ENCODE results near the gene ZBTB7C. TPM values are rescaled to one million over a fixed set of nuclear protein-coding genes. Genes with fewer than 3 reads are reported as not detected.

The ZBTB7C gene
- total RNA-seq, 1 donor from 2014 or later: 0.15 TPM

DNA sequence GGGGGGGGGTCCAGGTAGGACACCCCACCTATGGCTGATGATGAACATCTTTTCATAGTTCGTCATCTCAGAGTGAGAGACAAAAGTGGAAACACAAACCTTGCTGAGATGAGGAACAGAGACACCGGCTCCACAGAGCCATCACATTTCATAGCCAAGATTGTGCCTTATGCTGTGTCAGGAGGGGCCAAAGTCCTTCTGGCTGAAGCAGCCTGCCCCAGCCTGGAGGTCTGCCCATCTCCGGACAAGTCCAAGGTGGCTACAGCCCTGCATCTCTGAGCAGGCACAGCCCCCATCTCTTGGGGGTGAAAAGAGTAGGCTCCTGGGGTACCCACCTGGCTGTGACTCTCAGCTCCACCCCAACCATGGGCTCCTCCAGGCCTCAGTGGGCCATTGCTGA lies 70.3 kb downstream of the ZBTB7C start:
- no peak overlapping the region for H3K27ac Mint-ChIP-seq
- no peak overlapping the region for H3K4me3 ChIP-seq
- H3K9me3 ChIP-seq (ENCODE audit: low read depth): no peaks in the 10 kb centered on the region
- H3K9ac ChIP-seq: no peak overlapping the region
- no peaks in the 10 kb centered on the region for H3K27me3 ChIP-seq
- no peaks in the 10 kb centered on the region for H4K20me1 ChIP-seq (ENCODE audit: low read depth)
- H3K79me2 ChIP-seq (ENCODE audit: low read depth): no peaks in the 10 kb centered on the region
- H3K27me3 Mint-ChIP-seq (ENCODE audit: insufficient read depth, low read depth): no peaks in the 10 kb centered on the region
- H2AFZ ChIP-seq (replicated peaks): no peak overlapping the region
- no peak for DNase-seq (ENCODE audit: low spot score)
- peaks cover 26% of the 10 kb centered on the region for H3K4me1 Mint-ChIP-seq
- H3K4me2 ChIP-seq: no peak overlapping the region
- H3K4me3 Mint-ChIP-seq: no peak overlapping the region
- TF ChIP-seq EZH2 (IDR thresholded peaks at IDR 0.05) (no peak), EZH2phosphoT487 (IDR thresholded peaks at IDR 0.05) (no peak)
- TF ChIP-seq, protein P1, sequence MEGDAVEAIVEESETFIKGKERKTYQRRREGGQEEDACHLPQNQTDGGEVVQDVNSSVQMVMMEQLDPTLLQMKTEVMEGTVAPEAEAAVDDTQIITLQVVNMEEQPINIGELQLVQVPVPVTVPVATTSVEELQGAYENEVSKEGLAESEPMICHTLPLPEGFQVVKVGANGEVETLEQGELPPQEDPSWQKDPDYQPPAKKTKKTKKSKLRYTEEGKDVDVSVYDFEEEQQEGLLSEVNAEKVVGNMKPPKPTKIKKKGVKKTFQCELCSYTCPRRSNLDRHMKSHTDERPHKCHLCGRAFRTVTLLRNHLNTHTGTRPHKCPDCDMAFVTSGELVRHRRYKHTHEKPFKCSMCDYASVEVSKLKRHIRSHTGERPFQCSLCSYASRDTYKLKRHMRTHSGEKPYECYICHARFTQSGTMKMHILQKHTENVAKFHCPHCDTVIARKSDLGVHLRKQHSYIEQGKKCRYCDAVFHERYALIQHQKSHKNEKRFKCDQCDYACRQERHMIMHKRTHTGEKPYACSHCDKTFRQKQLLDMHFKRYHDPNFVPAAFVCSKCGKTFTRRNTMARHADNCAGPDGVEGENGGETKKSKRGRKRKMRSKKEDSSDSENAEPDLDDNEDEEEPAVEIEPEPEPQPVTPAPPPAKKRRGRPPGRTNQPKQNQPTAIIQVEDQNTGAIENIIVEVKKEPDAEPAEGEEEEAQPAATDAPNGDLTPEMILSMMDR (IDR thresholded peaks at IDR 0.05): no peak
- no peaks in the 10 kb centered on the region for H3K36me3 ChIP-seq
- H3K36me3 Mint-ChIP-seq: no peaks in the 10 kb centered on the region
- no peaks in the 10 kb centered on the region for H3F3A ChIP-seq (ENCODE audit: low read depth)
- peaks cover 20% of the 10 kb centered on the region for H3K4me1 ChIP-seq
- no peaks in the 10 kb centered on the region for H3K9me3 Mint-ChIP-seq
- H3K27ac ChIP-seq: no peak overlapping the region

- no peaks in the 10 kb centered on the region for H3K27me3 ChIP-seq
- no peaks in the 10 kb centered on the region for H3F3A ChIP-seq (ENCODE audit: low read depth)
- no peaks in the 10 kb centered on the region for H3K79me2 ChIP-seq (ENCODE audit: low read depth)
- Mint-ChIP-seq H3K4me1 (peaks cover 26% of the 10 kb centered on the region), H3K27me3 (ENCODE audit: insufficient read depth, low read depth) (no peaks in the 10 kb centered on the region), H3K27ac (no peak overlapping the region), H3K9me3 (no peaks in the 10 kb centered on the region), H3K4me3 (no peak overlapping the region), H3K36me3 (no peaks in the 10 kb centered on the region)
- DNase-seq (ENCODE audit: low spot score): no peak
- no peak overlapping the region for H3K9ac ChIP-seq
- H3K4me2 ChIP-seq: no peak overlapping the region
- H3K9me3 ChIP-seq (ENCODE audit: low read depth): no peaks in the 10 kb centered on the region
- peaks cover 13% of the 10 kb centered on the region for H3K4me1 ChIP-seq
- H4K20me1 ChIP-seq (ENCODE audit: low read depth): no peaks in the 10 kb centered on the region
- H3K4me3 ChIP-seq: no peak overlapping the region
- no peak for TF ChIP-seq EZH2 (IDR thresholded peaks at IDR 0.05)
- TF ChIP-seq, protein P1 (IDR thresholded peaks at IDR 0.05): no peak
- no peak for TF ChIP-seq EZH2phosphoT487 (IDR thresholded peaks at IDR 0.05)
- H3K27ac ChIP-seq: no peak overlapping the region
- no peaks in the 10 kb centered on the region for H3K36me3 ChIP-seq
- no peak overlapping the region for H2AFZ ChIP-seq (replicated peaks)
These were observed 72.1 kb downstream of the ZBTB7C start for GRCh38 chr18:48337053-48337452.

GRCh38 chr18:48336332-48336731 lies 72.9 kb downstream of the ZBTB7C start:
- H4K20me1 ChIP-seq (ENCODE audit: low read depth): no peaks in the 10 kb centered on the region
- H3K4me3 Mint-ChIP-seq: no peak overlapping the region
- no peak overlapping the region for H3K9ac ChIP-seq
- no peak overlapping the region for H3K27ac Mint-ChIP-seq
- H3K9me3 ChIP-seq (ENCODE audit: low read depth): no peaks in the 10 kb centered on the region
- no peak overlapping the region for H2AFZ ChIP-seq (replicated peaks)
- H3K9me3 Mint-ChIP-seq: no peaks in the 10 kb centered on the region
- H3K27ac ChIP-seq: no peak overlapping the region
- no peaks in the 10 kb centered on the region for H3K36me3 Mint-ChIP-seq
- H3F3A ChIP-seq (ENCODE audit: low read depth): no peaks in the 10 kb centered on the region
- TF ChIP-seq EZH2 (IDR thresholded peaks at IDR 0.05) (no peak), EZH2phosphoT487 (IDR thresholded peaks at IDR 0.05) (no peak)
- TF ChIP-seq, protein P1 (IDR thresholded peaks at IDR 0.05): no peak
- DNase-seq (ENCODE audit: low spot score): no peak
- no peaks in the 10 kb centered on the region for H3K27me3 ChIP-seq
- no peaks in the 10 kb centered on the region for H3K36me3 ChIP-seq
- no peak overlapping the region for H3K4me3 ChIP-seq
- peaks cover 9% of the 10 kb centered on the region for H3K4me1 ChIP-seq
- peaks cover 21% of the 10 kb centered on the region for H3K4me1 Mint-ChIP-seq
- no peaks in the 10 kb centered on the region for H3K79me2 ChIP-seq (ENCODE audit: low read depth)
- H3K4me2 ChIP-seq: no peak overlapping the region
- H3K27me3 Mint-ChIP-seq (ENCODE audit: insufficient read depth, low read depth): no peaks in the 10 kb centered on the region
